HG03354 (cell line): ENCODE data around the gene CPLX1.

Experiments used
- ATAC-seq: cut with Tn5 transposase; IDR thresholded peaks from one replicate; pipeline ENCODE4 v1.9.1; 2021; ENCODE audit warnings: mild to moderate bottlenecking; ENCODE audit not compliant: unreplicated experiment, poor library complexity, severe bottlenecking

Gene CPLX1

DNA sequence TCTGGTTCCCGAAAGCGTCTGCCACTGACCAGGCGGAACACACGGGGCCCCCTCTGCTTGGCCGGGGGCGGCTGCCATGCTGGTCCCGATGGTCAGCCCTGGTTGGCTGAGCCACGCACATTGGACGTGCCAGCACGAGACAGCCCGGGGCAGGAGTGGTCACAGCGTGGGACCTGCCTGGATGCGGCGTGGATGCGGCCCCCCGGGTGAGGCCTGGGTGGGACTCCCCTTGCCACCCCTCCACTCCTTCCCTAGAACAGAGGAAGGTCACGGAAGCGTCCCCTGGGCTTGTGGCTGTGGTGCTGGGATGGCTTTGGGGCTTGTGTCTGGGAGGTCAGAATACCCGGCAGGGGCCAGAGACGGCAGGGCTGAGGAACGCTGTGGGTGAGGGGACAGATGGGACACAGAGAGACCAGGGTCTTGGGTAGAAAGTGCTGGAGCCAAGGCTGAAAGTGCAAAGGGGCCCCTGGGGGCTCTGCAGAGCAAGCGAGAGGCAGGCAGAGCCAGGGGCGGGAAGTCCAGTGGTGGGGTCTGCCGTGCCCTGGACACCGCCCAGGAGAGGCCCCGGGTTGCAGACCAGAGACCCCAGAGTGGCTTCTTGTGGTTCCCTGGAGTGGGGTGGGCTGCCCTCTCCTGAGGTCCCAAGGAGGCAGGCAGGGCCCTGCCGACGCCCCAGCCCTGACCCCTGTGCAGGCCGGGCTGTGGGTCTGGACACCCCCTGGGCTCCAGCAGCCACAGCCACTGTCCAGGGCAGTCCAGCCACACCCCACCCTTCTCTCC, 8.6 kb upstream of the CPLX1 start:
- ATAC-seq, result no peak

DNA sequence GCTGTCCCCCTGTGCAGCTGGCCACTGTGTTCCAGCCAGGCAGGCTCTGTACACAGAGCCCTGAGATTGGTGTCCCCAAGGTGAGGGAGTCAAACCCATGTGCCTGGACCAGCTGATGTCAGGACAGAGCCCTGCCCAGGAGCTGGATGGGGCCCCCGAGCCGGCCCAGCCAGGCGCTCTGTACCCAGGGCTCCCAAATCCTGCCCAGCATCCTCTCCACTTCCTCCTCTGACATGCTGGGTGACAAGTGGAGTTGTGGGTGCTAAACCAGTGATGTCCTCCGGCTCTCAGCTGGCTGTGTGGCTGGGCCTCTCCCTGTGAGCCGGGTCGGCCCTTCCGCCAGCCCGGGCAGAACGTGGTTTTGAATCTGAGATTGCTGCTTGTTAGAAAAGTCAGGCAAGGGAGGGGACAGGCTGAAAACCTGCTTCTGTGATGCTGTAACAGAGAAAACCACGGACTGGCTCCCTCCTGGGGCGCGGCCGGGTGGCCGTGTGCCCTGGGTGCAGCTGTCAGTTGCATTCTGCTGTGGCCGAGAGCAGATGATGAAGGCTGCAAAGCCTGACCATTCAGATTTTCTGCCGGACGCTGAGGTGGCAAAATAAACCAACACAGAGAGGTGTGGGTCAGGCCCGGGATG, 7.9 kb upstream of the CPLX1 start:
- ATAC-seq, result no peak

- ATAC-seq, result no peak
Observed at GRCh38 chr4:833156-833555, 7.2 kb upstream of the CPLX1 start.

GRCh38 chr4:832536-832935, 6.6 kb upstream of the CPLX1 start:
- no peak for ATAC-seq

DNA sequence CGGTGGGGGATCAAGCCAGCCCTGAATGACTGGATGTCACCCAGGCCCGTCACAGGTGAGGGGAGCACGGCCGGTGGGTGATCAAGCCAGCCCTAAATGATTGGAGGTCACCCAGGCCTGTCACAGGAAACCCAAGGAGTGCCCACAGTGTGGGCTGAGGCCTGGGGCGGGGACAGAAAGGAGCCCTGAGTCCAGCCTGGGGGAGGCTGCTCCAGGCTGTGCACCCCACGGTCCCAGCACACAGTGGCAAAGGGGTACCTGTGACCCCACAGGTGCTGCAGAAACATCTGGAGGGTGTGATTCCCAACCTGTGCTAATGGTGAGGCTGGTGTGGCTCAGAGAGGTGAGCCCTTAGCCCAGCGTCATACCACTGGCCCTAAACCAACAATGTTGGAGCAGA, 6.2 kb upstream of the CPLX1 start:
- ATAC-seq, result no peak

- no peak for ATAC-seq
Observed at GRCh38 chr4:831483-831805, 5.5 kb upstream of the CPLX1 start.

- ATAC-seq, result no peak
Observed at GRCh38 chr4:830601-831482, 4.9 kb upstream of the CPLX1 start.

GRCh38 chr4:829761-830600, 4.1 kb upstream of the CPLX1 start:
- ATAC-seq, result no peak

GRCh38 chr4:829291-829690, 3.4 kb upstream of the CPLX1 start:
- ATAC-seq, result no peak

GRCh38 chr4:828641-829271, 2.8 kb upstream of the CPLX1 start:
- no peak for ATAC-seq

DNA sequence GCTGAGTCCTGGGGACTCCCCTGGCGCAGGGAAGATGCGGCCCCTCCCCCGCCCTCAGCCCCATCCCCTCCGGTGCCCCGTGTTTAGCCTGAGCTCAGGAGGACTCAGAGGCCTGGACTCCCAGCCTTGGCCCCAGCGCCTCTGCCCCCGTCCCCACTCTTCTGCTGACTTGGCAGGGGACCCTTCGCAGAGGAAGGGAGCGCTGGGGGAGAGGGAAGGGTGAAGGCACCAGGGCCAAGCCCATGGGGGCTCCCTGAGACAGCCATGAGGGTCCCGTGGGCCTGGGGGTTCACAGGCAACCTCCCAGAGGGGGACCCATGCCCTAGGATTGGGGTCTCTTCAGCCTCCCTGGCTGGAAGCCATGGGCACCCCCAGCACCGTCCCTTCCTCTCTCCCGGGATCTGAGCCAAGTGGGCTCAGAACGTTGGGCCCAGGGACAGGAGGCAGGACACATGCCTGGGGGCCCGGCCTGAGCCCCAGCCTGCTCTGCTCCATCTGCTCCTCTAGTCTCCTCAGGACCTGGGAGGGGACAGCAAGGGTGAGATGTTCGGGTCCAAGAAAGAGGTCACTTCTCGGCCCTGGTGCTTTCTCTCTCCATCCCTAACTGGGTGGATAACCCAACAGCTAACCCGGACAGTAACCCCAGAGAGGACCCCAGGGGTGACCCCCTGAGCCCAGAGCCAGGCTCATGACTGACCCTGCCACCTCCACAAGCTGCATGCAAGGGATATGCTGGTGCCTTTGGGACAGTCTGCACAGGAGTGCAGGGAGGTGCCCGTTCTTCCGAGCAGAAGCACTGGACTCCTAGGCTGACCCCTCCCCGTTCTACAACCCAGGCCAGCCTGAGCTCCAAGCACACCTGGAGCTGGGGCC, 1.5 kb upstream of the CPLX1 start:
- no peak for ATAC-seq

- no peak for ATAC-seq
Observed at GRCh38 chr4:826508-827208, 729 bp upstream of the CPLX1 start.

DNA sequence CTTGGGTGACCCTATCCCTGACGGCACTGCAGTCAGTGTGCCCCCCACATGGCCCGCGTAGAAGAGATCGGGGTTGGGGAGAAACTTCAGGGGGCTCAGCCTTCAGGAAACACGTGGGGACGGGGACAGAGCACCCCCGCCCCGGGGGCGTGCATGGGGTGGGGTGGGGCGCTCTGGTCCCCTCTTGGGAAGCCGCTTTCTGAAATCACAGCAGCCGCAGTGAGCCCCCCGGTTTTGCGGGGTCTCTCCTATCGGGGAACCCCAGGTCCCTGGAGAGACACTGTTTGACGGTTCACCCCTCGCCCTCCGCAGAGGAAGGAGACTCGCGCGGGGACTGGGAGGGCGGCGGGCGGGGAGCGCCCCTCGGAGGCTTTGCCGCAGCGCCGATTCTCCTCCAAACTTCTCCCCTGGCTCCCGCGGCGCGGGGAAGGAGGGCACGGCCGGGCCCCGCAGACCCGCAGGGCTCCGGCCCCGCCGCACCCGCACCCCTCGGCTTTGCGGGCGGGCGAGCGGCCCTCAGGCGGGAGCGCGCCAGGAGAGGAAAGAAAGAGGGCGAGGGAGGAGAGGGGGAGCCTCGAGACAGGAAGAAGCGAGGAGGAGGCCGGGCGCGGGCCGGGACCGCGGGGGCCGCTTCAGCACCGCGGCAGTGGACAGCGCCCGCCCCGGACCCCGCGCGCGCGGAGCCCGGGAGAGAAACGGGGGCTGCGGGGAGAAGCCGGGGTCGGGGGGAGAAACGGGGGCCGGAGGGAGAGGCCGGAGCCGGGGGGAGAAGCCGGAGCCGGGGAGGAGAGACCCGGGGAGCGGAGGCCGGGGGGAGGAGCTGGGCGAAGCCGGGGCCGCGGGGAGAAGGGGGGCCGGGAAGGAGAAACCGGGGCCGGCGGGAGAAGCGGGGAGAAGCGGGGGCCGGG, 612 bp downstream of the CPLX1 start:
- ATAC-seq, result no peak

DNA sequence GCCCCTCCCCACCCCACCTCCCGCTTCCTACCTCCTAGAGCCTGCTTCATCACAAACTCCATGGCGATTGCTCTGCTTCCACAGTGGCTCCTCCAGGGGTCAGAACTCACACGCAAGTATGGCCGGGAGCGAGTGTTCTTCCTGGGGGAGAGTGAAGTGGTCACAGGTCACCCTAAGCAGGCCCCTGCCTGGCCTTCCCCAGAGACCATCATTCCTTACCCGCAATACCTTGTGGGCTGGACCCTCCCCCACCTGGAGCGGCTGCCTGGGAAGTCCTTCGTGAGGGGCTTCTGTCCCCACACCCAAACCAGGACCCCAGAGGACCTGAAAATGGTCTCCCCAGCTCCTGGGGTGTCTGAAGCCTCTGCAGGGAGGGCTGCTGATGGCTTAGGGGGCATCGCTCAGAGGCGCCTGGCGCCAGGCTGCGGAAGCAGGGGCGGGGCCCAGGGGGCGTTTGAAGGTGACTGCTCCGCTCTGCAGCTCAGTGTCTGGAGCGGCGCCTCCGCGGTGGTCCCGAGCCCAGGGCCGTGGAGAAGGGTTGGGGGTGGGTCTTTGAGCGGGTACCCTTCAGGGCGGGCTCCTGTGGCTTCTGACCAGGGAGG, 1.4 kb downstream of the CPLX1 start:
- no peak for ATAC-seq

DNA sequence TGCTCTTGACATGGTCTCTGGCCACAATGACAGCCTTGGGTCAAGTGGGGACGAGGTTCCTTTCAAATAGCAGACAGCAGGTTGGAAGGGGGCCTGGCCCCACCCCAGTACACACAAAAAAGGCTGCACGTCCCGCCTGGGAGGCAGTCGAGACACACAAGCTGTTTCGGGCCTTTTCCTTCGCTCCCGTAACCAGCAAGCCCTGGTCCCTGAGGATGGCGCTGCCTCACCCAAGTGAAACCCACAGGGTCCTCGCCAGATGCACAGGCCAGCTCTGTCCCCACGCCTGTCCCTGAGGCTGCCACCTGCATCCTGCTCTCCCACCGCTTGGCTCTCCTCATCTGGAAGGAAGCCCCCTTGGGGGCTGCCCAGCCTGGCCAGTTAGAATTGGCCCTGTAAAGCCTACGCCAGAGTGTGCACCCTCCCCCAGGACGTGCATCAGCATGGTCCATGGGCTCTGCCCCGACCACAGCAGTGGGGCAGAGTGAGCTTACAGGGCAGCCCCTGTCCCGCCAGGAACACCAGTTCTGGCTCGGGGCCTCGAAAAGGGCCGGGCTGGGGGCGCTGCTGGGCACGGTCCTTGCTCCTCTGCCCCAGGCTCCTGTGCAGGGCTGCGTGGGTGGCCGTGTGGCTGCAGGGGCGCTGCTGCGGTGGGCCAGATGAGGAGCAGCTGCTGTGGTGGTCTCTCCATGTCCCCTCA, 2.0 kb downstream of the CPLX1 start:
- no peak for ATAC-seq

- ATAC-seq, result no peak
Observed at GRCh38 chr4:823176-823760, 2.7 kb downstream of the CPLX1 start.
